CD4-positive, alpha-beta T cell treated with Interleukin-6 for 4 hours (primary cell): ENCODE measurements around the gene CIAO2A.
"Not testable (repeated sequence)": the region's sequence is repeated elsewhere in the genome, so short reads cannot be mapped to it uniquely, and the experiment has no call there.

Experiments used
- DNase-seq: peaks from one replicate; pipeline ENCODE4 v3.0.0-alpha.2; 2020; ENCODE audit warnings: mixed read lengths

CIAO2A gene, protein sequence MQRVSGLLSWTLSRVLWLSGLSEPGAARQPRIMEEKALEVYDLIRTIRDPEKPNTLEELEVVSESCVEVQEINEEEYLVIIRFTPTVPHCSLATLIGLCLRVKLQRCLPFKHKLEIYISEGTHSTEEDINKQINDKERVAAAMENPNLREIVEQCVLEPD

DNA sequence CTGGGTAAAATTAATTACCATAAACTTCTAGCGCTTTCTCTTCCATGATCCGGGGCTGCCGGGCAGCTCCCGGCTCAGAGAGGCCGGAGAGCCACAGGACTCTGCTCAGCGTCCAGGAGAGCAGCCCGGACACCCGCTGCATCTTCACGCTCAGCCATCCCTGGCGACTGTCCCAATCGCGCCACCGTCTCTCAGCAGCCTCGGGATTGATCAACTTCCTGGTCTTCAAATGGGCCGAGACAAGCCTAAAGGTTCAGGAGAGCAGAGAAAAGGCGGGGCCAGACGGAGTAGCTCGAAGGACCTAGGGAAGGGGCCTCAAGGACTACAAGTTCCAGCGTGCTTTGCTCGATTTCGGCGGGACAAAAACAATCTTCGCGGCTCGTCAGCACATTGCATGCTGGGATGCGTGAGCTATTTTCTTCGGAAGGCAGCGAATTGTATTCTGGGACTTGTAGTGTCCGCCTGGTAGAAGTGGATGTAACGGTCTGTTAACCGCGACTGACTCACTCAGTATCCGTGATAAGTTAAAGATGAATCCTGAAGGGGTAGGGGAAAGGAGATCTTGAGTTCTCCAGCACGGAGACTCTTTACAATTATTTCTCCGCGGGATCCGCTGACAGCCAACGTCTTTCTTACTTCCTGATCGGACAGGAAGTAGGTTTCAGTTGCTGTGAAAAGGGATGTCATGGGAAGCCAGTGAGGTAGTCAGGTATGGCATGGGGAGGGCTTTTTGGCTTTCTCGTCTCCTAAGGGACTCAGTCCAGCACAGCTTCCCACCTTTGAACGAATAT is at the start of gene CIAO2A:
TSS of gene CIAO2A (minus strand) at position 212 of the 791 bp plus-strand sequence. CDS start at position 142, 70 bp downstream.
- DNase-seq: peak; percentile 94

- DNase-seq: no peak
Measured at GRCh38 chr15:64143276-64143675, 49.6 kb upstream of the CIAO2A start.

- no peak for DNase-seq
Measured at GRCh38 chr15:64141798-64142512, 48.3 kb upstream of the CIAO2A start.

DNA sequence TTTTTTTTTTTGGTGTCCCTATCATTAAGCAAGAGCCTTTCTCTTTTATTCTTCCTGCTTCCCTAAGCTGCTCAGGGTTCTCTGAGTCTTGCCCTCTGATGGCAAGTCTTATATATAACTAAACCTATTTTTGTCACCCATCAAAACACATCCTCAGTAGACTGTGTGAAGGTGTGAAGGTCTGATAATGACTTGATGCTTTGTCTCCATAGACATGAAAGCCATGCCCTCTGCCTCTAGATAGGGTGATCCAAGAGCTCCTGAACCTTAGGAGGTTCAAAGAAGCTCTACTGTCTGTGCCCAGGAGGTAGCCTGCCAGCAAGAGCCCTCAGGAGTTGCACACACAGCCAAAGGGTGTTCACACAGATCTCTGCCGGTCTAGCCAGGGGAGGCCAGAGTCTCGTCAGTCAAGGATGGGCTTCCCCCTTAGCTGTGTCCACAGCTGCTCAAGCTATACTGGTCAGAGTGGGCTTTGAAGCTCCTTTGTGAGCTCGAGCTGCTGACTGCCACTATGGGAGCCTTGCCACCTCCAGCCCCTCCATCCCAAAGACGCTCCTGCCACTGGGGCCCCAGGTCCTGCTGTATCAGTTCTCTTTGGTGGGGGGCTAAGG is 44.8 kb upstream of the CIAO2A start:
- DNase-seq: no peak

DNA sequence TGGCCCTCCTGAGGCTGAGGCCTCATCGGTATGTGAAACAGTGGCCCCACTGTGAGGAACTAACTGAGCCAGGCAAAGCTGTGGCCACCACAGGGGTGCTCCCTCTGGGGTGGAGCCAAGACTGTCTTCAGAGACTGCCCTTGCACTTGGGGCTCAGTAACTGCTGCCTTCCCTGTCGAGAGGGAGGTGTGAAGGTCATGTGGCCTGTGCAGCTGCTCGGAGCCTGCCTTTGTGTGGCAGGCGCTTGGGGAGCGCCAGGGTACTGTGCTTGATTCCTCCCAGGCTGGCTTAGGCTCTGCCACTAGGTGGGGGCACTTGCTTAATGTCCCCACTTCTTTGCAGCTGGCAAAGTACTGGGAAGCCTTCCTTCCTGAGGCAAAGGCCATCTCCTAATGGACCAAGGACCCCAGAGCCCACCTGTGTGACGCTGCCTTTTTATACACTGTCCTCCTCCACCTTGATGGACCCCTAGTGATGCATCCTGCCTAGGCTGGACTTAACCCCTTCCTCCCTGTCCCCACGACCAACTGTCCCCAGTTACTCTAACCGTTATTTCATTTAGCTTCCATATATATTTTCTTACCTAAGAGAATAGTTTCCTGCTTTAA is 43.7 kb upstream of the CIAO2A start:
- no peak for DNase-seq

GRCh38 chr15:64136347-64136746 is 42.7 kb upstream of the CIAO2A start:
- no peak for DNase-seq

DNA sequence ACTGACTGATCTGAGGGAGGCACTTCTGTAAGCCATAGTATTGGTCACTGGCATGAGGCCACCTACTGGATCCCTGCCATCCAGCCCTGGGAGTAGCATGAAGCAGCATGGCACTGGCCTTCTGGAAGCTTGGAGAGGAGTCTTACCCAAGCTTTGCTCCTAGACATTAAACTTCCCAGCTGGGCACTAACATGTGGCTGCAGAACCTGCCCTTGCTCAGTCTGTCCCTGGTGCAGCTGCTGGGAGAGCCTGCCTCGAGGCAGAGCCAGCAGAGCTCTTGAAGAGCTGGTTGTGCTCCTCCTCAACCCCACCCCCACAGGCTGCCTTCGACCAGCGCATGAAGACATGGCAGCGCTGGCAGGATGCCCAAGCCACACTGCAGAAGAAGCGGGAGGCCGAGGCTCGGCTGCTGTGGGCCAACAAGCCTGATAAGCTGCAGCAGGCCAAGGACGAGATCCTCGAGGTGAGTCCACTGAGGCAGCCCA is 40.7 kb upstream of the CIAO2A start:
- DNase-seq: no peak

DNA sequence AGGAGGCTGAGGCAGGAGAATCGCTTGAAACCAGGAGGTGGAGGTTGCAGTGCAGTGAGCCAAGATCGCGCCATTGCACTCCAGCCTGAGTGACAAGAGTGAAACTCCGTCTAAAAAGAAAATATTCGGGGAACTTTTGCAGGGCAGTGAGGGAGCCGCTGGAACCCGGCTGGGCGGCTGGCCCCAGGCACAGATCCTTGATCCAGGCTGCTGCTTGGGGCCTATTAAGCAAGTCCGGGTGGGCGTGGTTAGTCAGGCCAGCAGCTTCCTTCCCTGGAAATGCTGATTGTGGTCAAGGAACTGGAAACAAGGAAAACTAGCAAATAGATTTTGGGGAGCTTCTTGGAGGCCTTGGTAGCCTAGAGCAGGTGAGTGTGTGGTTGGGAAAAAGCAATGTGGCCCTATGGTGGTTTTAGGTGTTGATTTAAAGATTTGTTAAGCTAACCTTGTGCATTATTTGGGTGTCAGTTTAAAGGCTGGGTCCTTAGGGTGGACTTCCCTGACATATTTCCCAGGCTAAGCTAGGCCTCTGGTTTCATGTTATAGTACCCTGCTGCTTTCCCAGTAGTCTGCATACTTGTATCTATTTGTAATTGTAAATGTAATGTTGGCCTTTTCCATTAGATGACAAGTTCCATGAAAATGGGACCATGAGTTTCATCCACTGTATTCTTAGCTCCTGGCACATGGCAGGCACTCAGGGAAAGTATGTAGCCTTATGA is 40.1 kb upstream of the CIAO2A start:
- no peak for DNase-seq

- no peak for DNase-seq
Measured at GRCh38 chr15:64132217-64132616, 38.6 kb upstream of the CIAO2A start.

- no peak for DNase-seq
Measured at GRCh38 chr15:64131547-64131946, 37.9 kb upstream of the CIAO2A start.

DNA sequence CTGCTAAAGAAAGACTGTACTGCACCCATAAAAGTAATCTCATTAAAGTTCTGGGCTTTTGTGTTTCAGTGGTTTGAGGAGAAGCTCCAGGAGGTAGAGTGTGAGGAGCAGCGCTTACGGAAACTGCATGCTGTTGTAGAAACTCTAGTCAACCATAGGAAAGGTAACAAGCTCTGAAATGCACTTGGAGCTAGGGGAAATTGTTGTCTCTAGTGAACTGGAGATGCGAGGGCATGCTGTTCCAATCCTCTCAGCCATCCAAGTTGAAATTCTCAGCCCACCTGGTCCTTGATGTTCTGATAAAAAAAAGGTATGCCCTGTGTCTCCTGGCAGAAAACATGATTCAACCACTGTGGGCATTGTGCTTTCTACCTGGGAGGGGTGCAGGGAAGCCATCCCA is 36.5 kb upstream of the CIAO2A start:
- no peak for DNase-seq

- no peak for DNase-seq
Measured at GRCh38 chr15:64127521-64128270, 34.1 kb upstream of the CIAO2A start.

DNA sequence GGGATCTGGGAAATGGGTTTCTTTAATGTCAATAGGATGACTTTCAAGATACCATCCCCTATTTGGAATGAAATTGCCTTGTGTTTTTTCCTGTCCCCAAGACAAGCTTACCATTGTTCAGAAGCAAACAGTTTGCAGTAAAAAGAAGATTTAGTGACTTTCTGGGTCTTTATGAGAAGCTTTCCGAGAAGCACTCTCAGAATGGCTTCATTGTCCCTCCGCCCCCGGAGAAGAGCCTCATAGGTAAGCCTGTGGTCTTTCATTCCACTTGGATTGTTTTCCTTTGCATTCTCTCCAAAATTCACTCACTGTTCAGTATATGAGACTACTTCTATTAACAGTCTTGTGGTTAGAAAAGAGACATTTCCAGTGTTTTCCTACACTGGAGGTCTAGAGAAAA is 32.3 kb upstream of the CIAO2A start:
- DNase-seq: no peak

- DNase-seq: no peak
Measured at GRCh38 chr15:64122936-64123351, 29.3 kb upstream of the CIAO2A start.

- no peak for DNase-seq
Measured at GRCh38 chr15:64122444-64122843, 28.8 kb upstream of the CIAO2A start.

DNA sequence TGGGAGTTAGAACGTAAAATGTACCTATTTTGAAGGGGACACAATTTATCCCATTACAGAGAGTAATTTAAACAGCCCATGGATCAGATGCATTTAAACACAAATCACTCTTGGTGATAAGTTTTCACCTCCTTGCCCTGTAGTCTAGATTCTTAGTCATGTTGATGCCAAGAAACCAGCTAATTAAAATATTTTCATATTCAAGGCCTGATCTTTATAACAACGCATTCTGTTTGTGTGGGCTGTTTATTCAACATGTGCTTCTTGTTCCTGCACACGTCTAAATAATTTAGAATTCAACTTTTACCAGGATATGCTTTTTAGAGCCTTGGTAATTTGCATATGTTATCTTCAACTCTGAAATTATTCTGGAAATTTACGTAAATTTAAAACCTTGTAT is 28.0 kb upstream of the CIAO2A start:
- DNase-seq: no peak

DNA sequence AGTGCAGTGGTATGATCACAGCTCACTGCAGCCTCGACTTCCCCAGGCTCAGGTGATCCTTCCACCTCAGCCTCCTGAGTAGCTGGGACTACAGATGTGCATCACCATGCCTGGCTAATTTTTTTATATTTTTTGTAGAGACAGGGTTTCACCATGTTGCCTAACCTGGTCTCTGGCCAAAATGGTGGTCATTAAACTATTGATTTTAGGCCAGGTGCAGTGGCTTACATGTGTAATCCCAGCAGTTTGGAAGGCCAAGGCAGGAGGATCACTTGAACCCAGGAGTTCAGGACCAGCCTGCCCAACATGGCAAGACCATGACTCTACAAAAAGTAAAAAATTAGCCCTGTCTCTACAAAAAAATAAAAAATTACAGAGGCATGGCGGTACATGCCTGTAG is 26.7 kb upstream of the CIAO2A start:
- not testable (repeated sequence) for DNase-seq

GRCh38 chr15:64117759-64118487 is 24.3 kb upstream of the CIAO2A start:
- DNase-seq: no peak

DNA sequence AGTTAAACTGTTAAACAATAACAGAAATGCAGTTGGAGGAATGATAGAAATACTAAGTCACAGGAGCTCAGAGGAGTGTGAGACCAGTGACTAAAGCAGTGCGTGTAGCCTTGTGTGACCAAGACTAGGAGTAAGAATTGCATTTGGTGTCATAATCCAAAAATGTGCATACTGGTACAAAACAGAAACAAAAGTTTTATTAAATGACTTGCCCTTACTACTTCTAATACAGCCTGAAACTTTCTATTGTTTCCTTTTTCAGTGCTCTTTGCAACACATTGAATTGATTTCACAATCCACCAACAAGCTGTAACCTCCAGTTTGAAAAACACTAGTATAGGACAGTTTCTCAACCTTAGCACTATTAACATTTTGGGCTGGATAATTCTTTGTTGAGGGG is 19.3 kb upstream of the CIAO2A start:
- no peak for DNase-seq

- DNase-seq: no peak
Measured at GRCh38 chr15:64112073-64112772, 18.6 kb upstream of the CIAO2A start.
